Keratinocyte (primary cell): ENCODE data around the gene EME1. TPM values are rescaled to one million over a fixed set of nuclear protein-coding genes. Genes with fewer than 3 reads are reported as not detected.

Experiments used
- DNase-seq: peaks from one replicate; pipeline ENCODE4 v3.0.0-alpha.2; 2011; ENCODE audit warnings: low read depth, missing footprints, low spot score
- FAIRE-seq: peaks from 2 replicates; lab custom pipeline; 2011; peaks lifted over from hg19 to GRCh38; lab: Jason Lieb, UNC
- H2AFZ ChIP-seq: 2 replicates; pipeline ENCODE4 v1.6.0; 2012; ENCODE audit warnings: low read length, control low read depth, inconsistent platforms; ENCODE audit not compliant: control insufficient read depth
- H3K27ac ChIP-seq: 2 replicates; pipeline ENCODE4 v1.5.1; 2011; ENCODE audit warnings: low read length; ENCODE audit not compliant: control insufficient read depth, insufficient read depth
- H3K27me3 ChIP-seq: 3 replicates; pipeline ENCODE4 v1.6.0; 2011; ENCODE audit warnings: low read length; ENCODE audit not compliant: control insufficient read depth, insufficient read depth; ENCODE audit errors: extremely low read depth
- H3K36me3 ChIP-seq, 2 experiments: 2 replicates in 1 of 2; 3 replicates in 1 of 2; pipeline ENCODE4 v1.5.1; 2011; ENCODE audit warnings: low read length in 2 of 2, mild to moderate bottlenecking in 1 of 2; ENCODE audit not compliant: control insufficient read depth in 2 of 2, insufficient read depth in 2 of 2; ENCODE audit errors: extremely low read depth in 1 of 2
- H3K4me1 ChIP-seq: 3 replicates; pipeline ENCODE4 v1.5.1; 2011; ENCODE audit warnings: low read length; ENCODE audit not compliant: control insufficient read depth, insufficient read depth; ENCODE audit errors: extremely low read depth
- H3K4me2 ChIP-seq: 3 replicates; pipeline ENCODE4 v1.6.0; 2011; ENCODE audit warnings: low read depth, low read length; ENCODE audit not compliant: control insufficient read depth, insufficient read depth; ENCODE audit errors: extremely low read depth
- H3K4me3 ChIP-seq, 3 experiments: fragments of 200-600 bp in 1 of 3; sonication (generic) in 1 of 3; 2 replicates in 2 of 3; 3 replicates in 1 of 3; pipeline ENCODE4 v1.5.1; 2011 to 2016; ENCODE audit warnings: low read length in 3 of 3, mild to moderate bottlenecking in 3 of 3, control low read depth in 2 of 3, inconsistent platforms in 1 of 3, low read depth in 1 of 3, mixed read lengths in 1 of 3, mixed run types in 1 of 3, moderate library complexity in 1 of 3; ENCODE audit not compliant: control insufficient read depth in 2 of 3, insufficient read depth in 2 of 3; ENCODE audit errors: extremely low read depth in 1 of 3
- H3K79me2 ChIP-seq: 2 replicates; pipeline ENCODE4 v1.6.0; 2012; ENCODE audit warnings: low read length; ENCODE audit not compliant: control insufficient read depth, insufficient read depth
- H3K9ac ChIP-seq: 3 replicates; pipeline ENCODE4 v1.6.0; 2011; ENCODE audit warnings: low read length; ENCODE audit not compliant: control insufficient read depth, insufficient read depth; ENCODE audit errors: extremely low read depth
- H3K9me1 ChIP-seq: 3 replicates; pipeline ENCODE4 v1.6.0; 2011; ENCODE audit warnings: low read length; ENCODE audit not compliant: control insufficient read depth, insufficient read depth; ENCODE audit errors: extremely low read depth
- H3K9me3 ChIP-seq: 2 replicates; pipeline ENCODE4 v1.5.1; 2012; ENCODE audit warnings: low read depth, low read length; ENCODE audit not compliant: control insufficient read depth
- H4K20me1 ChIP-seq: 3 replicates; pipeline ENCODE4 v1.6.0; 2011; ENCODE audit warnings: low read length; ENCODE audit not compliant: control insufficient read depth, insufficient read depth; ENCODE audit errors: extremely low read depth
- EZH2 ChIP-seq: IDR thresholded peaks from one replicate; pipeline ENCODE4 v1.6.1; 2012; ENCODE audit warnings: inconsistent platforms, mild to moderate bottlenecking, low read length, moderate library complexity
- dilution Hi-C: fragments of 300-500 bp; cut with MboI; formaldehyde crosslinking; loops from one replicate; pipeline ENCODE4 v1.7.0; 2020; ENCODE audit warnings: low sequenced_read_pairs; ENCODE audit not compliant: extremely low pct_ligation_motif_present
- polyA plus RNA-seq, 5 experiments: library from polyadenylated mRNA; depleted of rRNA in 3 of 5; stranded (reverse) in 3 of 5; stranded (forward) in 1 of 5; unstranded in 1 of 5; fragments of >200 nt; gene quantifications; 1 replicate in 1 of 5; 2 replicates in 3 of 5; 3 replicates in 1 of 5; pipeline versions ENCODE4 v1.2.1 to v1.2.3, GENCODE V29; 2011 to 2012; ENCODE audit warnings: missing spikeins in 2 of 5, low read depth in 1 of 5, low replicate concordance in 1 of 5
- TF ChIP-seq, protein P1 (sequence below), 3 experiments: IDR thresholded peaks in 1 of 3; conservative IDR thresholded peaks in 1 of 3; optimal IDR thresholded peaks in 1 of 3; 2 replicates in 2 of 3; 3 replicates in 1 of 3; pipeline versions ENCODE3 to v1.5.1; 2011; ENCODE audit warnings: low read length in 3 of 3, mild to moderate bottlenecking in 3 of 3, moderate library complexity in 2 of 3, control low read depth in 1 of 3, inconsistent platforms in 1 of 3; ENCODE audit not compliant: insufficient read depth in 2 of 3; ENCODE audit errors: extremely low read depth in 1 of 3

Gene EME1
- polyA plus RNA-seq, 1 donor (not counting 4 experiments of a cell fraction or from before 2014, with no cell fraction given) = 4.7 TPM

DNA sequence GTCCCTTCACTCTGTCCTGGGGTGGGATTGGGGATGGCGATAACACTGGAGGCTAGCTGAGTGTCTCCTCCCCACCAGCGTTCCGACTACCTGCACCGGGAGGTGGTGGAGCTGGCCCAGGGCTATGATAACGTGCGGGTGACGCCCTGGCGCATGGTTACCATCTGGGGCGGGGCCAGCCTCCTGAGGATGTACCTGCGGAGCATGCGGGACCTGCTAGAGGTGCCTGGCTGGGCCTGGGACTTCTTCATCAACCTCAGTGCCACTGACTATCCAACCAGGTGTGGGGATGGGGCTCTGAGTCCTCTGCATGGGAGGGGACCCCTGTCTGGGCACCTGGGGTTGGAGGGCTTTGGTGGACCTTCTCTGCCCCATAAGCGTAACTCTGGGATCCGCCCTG is 18.3 kb upstream of the EME1 start:
- no peaks in the 10 kb centered on the region for H3K9me3 ChIP-seq
- no peaks in the 10 kb centered on the region for H4K20me1 ChIP-seq
- H3K9ac ChIP-seq = no peak overlapping the region
- DNase-seq (no peak), FAIRE-seq (no peak)
- no peak overlapping the region for H2AFZ ChIP-seq
- dilution Hi-C loops = no loop called here
- TF ChIP-seq, protein P1, sequence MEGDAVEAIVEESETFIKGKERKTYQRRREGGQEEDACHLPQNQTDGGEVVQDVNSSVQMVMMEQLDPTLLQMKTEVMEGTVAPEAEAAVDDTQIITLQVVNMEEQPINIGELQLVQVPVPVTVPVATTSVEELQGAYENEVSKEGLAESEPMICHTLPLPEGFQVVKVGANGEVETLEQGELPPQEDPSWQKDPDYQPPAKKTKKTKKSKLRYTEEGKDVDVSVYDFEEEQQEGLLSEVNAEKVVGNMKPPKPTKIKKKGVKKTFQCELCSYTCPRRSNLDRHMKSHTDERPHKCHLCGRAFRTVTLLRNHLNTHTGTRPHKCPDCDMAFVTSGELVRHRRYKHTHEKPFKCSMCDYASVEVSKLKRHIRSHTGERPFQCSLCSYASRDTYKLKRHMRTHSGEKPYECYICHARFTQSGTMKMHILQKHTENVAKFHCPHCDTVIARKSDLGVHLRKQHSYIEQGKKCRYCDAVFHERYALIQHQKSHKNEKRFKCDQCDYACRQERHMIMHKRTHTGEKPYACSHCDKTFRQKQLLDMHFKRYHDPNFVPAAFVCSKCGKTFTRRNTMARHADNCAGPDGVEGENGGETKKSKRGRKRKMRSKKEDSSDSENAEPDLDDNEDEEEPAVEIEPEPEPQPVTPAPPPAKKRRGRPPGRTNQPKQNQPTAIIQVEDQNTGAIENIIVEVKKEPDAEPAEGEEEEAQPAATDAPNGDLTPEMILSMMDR (optimal IDR thresholded peaks at IDR 0.05 in 1 of 3, IDR thresholded peaks at IDR 0.05 in 1 of 3, conservative IDR thresholded peaks at IDR 0.05 in 1 of 3; ENCODE audit: extremely low read depth in 1 of 3, insufficient read depth in 2 of 3, low read length in 3 of 3) = no peak
- TF ChIP-seq EZH2 = no peak
- no peaks in the 10 kb centered on the region for H3K9me1 ChIP-seq
- no peak overlapping the region for H3K27ac ChIP-seq
- no peak overlapping the region for H3K4me3 ChIP-seq
- peaks cover 4% of the 10 kb centered on the region for H3K79me2 ChIP-seq
- H3K4me2 ChIP-seq = no peak overlapping the region
- no peaks in the 10 kb centered on the region for H3K4me1 ChIP-seq
- H3K27me3 ChIP-seq = no peaks in the 10 kb centered on the region
- H3K36me3 ChIP-seq = peaks cover 30 to 40% of the 10 kb centered on the region in 2 experiments

DNA sequence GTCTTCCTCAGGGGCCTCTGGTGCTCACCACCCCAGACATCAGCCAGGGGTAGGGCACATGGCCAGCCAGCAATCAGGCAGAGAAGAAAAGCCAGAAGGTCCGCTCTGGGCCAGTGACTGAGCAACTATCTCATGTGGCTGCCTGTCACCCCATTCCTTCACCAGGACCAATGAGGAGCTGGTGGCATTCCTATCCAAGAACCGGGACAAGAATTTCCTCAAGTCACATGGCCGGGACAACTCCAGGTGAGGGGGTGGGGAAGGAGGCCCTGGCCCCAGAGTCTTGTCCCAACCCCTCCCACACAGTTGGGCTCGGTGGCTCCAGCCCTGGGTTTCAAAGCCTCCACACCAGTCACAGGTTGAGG is 17.7 kb upstream of the EME1 start:
- H3K9ac ChIP-seq = no peak overlapping the region
- peaks cover 30 to 42% of the 10 kb centered on the region in 2 experiments for H3K36me3 ChIP-seq
- dilution Hi-C loops = no loop called here
- DNase-seq (no peak), FAIRE-seq (no peak)
- no peaks in the 10 kb centered on the region for H3K9me1 ChIP-seq
- H2AFZ ChIP-seq = no peak overlapping the region
- peaks cover 4% of the 10 kb centered on the region for H3K79me2 ChIP-seq
- H3K4me3 ChIP-seq = no peak overlapping the region
- no peak overlapping the region for H3K4me2 ChIP-seq
- no peaks in the 10 kb centered on the region for H3K27me3 ChIP-seq
- TF ChIP-seq, protein P1 (optimal IDR thresholded peaks at IDR 0.05 in 1 of 3, IDR thresholded peaks at IDR 0.05 in 1 of 3, conservative IDR thresholded peaks at IDR 0.05 in 1 of 3; ENCODE audit: extremely low read depth in 1 of 3, insufficient read depth in 2 of 3, low read length in 3 of 3) = no peak
- TF ChIP-seq EZH2 = no peak
- H3K27ac ChIP-seq = no peak overlapping the region
- no peaks in the 10 kb centered on the region for H4K20me1 ChIP-seq
- no peaks in the 10 kb centered on the region for H3K9me3 ChIP-seq
- no peaks in the 10 kb centered on the region for H3K4me1 ChIP-seq
